GM18508 (cell line): ENCODE results near the gene CADM3.

Source experiments
- ATAC-seq: cut with Tn5 transposase; IDR thresholded peaks from one replicate; pipeline ENCODE4 v1.9.1; 2021; ENCODE audit warnings: moderate number of reproducible peaks; ENCODE audit not compliant: insufficient read depth, unreplicated experiment

CADM3 gene

DNA sequence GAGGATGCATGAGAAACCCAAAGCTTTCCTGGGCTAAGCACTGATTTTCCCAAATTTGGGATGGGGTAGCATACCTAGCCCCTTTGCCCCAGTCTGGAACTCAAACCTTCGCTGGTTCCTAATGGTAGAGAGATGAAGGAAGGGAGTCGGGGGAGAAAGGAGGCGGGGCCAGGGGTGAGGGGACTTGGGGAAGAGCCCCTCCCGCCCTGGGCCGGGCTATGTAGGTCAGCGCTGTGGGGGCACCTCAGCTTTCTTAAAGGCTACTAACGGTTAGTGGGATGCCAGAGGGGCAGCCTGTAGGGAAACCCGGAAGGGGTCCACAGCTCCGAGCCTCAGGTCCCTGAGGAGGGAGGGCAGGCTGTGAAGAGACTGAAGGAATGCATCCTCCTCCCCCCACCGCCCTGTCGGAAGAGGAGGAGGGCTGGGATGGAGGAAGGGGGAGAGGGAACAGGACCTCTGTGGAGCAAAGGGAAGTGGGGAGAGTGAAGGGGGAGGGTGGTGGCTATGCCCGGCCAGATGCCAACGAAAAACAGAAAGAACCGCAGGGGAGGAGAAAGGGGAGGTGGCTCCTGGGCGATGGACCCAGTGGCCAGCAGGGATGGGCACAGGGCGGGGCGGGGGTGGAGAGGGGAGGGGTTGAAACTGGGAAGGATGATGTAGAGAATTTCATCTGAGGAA lies 1.3 kb downstream of the CADM3 start:
- no peak for ATAC-seq

DNA sequence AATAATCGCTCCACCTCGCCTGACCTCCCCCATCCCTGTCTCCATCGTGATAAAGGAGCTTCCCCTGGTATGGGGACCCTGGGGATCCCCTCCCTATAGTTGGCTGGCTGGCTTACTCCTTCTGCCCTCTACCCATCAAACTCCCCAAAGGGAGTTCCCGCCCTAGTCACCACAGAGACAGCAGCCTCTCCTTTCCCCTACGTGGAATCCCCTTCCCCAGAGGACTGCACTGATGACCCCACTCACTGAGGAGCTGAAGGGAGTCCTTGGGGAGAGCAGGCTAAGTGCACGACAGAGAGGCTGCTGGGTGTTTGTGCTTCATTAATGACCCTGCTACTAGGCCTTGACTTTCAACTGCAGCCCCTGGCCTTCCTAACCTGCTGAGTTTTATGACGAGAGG lies 1.9 kb downstream of the CADM3 start:
- no peak for ATAC-seq

DNA sequence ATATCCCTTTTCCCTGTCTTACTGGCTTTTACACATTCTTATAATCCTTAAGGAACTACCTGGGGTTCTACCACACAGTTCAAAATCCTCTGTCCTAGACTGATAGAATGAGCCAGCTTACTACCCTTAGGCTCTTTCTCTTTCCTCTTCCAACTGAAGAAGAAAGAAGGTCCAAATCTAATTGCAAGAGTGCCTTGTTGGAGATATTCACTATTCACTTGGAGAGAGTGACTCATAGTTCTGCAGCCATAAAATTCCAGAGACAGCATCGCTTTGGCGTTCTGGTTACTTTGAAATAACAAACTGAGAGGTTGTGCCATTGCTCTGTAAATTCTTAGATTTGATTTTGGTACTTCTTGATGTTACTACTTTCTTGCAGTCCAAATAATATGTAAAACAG lies 4.2 kb downstream of the CADM3 start:
- no peak for ATAC-seq

DNA sequence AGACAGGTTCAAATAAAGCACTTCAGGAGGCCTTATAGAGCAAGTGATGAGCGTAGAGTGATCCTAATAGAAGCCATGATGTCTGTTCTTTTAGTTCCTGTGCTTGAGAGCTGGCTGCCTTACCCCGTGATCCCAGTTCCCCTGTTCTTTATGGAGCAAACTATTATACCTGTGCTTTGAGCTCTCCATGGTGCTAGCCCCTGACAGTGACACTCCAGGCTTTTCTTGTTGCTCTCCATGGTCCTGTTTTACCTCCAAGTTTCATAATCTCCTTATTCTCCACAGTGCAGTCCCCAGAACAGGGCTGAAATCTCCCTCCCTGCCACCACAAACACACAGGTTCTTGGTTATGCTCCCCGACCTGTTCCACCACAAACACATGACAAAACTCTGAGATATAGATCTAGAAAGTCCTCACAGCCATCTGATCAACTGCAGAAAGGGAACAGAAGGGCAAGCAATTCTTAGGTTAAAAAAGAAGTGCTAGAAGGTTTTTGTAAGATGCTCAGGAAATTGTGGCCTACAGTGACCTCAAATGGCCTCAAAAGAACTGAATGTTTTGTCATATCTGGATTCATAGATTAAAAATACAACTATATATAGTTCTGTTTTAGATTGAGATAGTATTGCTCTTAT lies 6.0 kb downstream of the CADM3 start:
- ATAC-seq, result no peak

DNA sequence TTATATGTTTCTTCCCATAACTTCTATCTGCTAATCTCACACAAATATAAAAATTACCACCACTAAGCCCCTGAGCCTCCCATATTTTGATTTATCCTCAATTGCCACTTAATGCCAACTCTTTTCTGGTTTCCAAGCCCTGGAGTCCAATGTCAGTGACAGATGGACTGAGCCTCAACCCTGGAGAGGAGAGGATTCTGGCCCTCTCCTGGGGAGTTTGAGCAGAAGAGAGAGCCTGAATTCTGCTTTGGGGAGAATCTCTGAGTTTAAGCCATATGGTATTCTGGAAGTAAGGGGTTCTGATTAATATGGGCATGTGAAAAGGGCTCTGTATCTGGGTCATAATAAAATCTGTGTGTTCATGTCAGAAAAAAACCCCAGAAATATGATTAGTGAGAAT lies 8.5 kb downstream of the CADM3 start:
- no peak for ATAC-seq

DNA sequence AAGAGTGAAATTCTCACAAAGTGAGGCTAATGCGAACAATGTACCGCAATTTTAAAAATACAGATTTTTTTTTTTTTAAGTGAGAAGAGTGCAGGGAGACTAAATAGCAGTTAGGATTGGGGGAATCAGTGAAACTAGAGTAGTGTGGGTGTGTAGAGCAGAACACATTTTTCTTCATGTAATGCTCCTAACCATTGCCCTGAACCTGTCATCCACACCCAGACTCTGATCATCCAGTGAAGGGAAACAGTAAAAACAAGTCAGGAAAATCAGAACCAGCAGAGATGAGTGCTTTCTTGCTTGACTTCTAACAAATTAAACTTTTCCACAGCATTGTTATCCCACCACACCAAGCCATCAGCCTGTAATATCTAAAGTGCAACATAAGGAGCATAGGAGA lies 9.1 kb downstream of the CADM3 start:
- no peak for ATAC-seq

DNA sequence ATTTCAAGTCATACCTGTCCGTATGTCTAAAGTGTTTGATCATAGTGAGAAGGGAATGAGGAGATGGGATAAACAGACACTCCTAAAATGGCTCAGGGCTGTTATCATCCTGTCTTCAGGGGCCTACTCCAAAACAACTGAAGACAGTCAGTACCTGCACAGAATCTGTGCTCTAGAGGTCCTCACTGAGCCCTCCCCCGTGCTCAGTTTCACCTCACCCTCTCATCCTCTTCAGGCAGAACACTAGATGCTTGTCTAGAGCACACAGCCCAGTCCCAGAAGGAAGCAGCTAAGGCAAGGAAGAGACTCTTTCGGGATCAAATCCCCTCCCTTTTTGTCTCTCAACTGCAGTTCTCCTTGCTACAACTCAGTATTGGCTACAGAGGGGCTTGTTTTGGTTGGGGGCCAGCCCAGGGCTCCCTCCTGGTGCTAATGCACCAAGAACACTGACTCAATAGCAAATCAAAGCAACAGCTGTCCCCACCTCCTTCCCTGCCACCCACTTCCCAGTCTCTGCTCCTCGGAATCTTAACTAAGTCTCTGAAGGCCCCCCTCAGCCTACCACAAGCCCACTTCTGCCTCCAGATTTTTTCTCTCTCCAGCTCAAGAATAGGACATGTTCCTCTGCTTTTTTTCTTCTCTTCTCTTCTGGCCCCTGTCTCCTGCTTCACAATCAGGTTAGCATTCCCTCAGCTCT lies 10.1 kb downstream of the CADM3 start:
- ATAC-seq, result no peak

DNA sequence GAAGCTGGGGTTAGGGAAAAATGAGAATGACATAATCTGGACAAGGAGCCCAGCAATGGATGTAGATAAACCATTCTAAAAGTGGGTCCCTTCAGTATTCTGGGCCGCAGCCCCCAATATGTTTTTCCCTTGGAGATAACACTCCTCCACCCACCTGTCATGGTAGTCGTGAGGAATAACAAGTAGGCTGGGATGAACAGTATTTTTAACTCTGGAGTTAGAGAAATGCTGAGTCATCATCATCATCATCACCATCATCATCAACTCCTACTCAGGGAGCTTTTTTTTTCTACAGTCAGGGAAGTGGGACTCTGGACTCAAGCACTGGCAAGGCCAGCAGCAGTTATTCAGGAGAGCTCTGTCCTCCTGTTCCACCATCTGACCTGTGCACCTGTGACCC lies 12.8 kb downstream of the CADM3 start:
- no peak for ATAC-seq

DNA sequence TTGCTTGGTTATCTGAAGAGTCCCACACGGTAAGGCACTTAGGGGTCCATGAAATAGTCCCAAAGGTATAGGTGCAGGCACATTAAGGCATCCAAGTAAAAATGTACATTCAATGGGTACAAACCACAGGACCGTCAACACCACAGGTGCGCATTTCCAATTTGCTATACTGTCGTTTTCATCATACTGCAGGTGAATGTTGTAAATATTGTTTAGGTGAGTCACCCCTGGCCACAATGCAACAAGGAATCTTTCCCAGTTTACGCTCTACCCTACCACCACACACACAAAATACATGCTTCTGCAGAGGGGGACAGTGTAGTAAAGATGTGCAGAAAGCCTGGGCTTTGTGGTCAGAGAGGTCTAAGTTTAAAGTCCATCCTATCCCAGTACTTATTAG lies 13.7 kb downstream of the CADM3 start:
- no peak for ATAC-seq

DNA sequence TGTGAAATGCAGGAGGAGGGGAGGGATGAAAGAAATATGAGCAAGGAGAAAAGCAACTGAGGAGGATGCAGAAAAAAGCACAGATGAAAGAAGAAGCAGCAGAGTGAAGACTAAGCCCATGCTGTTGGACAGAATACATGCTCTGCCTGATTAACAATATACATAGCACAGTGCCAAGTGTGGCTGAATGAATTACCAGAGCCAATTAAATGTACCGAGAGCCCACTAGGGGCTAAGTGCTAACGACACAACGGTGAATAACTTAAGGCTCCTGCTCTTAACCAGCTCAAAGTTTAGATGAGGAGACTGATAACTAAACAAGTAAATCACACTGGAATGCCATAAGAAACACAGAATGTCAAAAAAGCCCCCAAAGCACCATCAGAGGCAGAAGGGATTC lies 15.6 kb downstream of the CADM3 start:
- no peak for ATAC-seq

DNA sequence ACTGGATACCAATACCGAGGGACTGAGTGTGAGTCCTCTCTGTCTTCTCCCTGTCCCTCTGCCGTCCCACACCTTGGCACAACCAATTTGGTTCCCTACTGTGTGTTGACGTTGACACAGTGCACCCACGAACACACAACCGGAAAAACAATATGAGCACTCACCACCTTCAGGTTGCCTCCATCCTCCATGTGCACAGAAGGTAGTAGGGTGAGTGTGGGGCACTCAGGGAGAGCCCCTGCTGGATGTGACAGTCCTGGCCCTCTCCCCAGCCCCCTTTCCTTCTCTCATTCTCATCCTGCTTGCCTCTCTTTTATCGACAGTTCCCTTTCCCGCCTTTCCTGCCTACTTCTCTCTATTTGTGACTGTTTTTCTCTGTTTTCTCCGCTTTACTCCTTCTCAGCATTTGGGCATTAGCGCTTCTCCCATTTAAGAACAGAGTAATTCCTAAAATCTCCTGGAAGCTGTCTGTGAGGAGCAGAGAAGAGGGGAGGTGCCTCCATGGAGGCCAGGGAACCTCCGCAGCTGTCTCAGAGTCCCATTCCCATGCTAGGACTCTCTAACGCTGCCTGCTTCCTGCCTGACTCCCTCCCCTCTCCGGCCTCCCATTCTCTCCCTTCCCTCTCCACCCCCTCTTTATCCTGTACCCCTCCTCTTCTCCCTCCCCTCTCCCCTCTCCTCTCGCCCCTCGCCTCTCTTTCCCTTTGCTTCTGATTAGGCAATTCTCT lies 16.4 kb downstream of the CADM3 start:
- ATAC-seq, result no peak

DNA sequence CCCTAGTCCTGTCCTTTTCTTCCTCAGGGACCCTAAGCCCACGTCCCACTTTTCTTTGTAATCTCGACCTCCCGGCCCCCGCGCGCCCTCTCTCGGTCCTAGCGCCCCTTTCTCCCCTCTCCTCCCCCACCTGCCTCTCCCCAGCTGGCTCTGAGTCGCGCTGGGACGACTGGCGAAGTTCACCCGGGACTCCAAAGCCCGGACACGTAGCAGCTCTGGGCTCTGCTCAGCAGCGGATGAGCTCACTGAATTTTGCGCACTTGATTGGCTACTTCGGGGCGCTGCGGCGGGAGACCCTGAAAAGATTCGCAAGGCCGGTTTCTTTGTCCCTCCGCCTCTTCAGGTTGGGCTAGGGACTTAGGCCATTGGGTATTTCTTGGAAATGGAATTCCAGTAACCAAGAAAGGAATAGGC lies 17.0 kb downstream of the CADM3 start:
- no peak for ATAC-seq

DNA sequence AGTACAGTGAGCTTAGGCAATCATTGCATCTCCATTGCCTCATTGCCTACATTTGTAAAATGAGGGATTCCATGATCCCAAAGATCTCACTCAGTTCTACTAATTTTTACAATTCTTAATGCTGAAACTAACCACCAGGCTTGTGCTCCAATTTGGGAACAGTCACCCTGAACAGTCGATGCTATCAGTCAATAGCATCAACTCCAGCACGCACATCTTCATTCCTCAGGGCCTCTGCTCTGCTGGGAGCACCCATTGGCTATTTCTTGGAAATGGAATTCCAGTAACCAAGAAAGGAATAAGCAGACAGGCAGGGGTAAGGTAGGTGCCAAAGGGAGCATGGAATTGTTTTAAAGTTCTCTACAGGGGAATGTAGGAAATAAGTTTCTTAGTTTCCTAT lies 19.0 kb downstream of the CADM3 start:
- ATAC-seq, result no peak

DNA sequence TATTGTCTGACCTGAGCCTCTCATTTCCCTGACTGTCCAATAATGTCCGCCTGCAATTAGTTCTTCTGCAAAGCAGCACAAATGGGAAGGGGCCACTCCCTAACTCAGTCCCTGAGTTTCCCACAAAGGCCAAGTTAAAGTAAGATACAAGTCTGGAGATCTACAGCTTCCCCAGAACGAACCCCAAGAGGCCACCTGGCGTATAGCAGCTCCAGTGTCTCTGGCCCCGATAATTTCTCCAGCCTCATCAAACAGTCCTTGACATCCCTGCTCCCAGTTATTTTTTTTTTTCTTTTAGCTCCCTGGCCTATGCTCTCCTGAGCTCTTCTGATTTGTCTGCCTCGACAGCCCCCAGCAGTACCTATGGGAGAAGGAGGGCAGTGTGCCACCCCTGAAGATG lies 25.1 kb downstream of the CADM3 start:
- no peak for ATAC-seq

DNA sequence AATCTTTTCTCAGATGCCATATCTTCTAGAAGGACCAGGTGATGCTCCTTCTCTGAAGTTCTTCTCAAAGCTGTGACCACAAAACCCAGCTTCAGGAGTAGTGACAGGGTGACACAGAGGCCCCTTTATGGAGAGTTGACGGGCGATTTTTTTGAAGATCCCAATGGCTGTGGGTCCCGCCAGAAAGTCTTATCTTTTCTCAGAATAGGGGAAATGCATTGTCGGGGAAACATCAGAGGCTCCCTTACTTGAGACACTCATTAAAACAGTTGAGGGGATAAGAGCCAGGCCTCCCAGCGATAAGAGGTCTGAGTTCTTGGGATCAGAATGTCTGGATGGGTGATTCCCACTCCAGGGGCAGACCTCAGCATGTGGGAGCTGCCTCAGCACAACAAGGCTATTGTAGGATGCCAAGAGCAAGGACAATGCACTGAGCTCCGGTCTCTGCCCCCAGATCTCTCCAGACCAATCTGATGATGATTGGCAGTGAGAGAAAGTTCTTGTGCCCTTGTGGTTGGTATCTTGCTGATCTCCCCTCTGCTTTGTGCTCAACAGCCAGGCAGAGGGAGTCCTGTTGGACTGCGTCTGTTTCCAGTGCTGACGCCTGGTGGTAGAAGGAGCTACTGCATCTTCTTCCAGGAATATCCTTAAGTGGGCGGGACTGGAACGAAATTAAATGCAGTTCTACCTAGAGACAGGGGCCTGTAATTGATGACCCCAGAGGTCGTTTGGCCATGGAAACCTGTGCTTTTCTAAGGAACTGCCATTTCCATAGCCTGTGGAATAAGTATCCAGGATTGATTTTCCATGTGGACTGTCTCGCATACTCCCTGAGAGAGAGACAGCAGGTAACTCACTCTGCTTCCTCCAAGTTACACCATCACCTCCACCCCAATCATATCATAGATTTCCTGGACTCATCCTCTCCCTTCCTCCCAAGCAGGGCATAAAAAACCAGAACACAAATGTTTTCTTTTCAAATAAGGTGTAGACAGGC lies 26.4 kb downstream of the CADM3 start:
- peak; percentile 83 for ATAC-seq

DNA sequence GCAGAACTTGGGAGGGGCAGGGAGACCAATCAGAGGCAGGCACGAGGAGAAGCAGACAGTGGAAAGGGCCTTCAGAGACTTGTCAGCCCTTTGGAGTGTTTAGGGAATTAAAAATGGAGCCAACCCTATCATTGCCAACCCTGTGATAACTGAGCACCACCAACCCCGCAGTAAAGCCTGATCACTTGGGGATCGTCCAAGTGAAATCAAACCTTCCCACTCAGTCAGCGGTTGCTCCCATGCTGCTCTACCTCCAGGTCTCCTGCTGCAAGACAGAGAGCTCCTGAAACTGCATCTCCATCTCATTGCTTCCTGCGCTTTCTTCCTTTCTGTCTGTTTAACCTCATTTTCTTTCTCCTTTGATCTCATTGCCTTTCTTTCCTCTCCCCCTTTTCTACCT lies 28.5 kb downstream of the CADM3 start:
- ATAC-seq, result no peak

DNA sequence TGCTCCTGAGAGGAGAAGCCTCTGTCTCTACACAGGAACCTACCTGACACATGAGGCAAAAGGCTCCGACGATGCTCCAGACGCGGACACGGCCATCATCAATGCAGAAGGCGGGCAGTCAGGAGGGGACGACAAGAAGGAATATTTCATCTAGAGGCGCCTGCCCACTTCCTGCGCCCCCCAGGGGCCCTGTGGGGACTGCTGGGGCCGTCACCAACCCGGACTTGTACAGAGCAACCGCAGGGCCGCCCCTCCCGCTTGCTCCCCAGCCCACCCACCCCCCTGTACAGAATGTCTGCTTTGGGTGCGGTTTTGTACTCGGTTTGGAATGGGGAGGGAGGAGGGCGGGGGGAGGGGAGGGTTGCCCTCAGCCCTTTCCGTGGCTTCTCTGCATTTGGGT lies 29.4 kb downstream of the CADM3 start:
- ATAC-seq, result no peak

DNA sequence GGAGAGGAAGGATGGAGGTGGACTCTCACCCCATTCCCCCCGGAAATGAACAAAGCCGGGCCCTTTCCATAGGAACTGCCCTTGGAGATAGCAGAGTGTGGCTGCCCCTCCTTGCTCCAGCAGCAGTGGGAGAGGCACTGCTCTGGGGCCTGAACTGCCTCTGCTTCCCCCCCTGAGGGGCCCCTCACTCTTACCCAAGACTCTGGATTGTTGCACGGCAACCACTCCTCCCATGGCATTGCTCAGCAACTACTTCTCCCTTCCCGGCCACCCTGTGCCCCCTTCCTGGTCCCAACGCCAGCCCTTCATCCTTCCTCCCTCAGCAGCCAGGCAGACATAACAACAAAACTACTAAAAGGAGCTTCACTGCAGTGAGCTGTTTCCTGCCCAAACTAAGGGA lies 30.2 kb downstream of the CADM3 start:
- no peak for ATAC-seq

DNA sequence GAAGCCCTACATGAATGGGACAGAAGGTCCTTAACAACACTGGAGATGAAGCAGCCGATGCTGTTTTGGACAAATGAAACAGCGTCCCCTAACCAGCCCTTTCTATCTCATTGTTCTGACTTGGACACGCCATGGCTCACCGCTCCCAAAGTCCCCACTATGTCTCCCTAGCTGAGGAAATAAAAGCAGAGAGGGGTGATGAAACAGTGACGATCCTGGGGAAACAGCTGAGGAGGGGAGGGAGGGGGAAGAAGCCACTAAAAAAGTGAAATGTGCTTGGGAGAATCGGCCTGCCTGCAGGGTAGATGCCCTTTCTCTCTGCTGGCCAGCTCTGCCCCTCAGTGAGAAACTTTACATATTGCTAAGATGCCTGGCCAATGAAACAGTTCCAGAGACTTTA lies 32.2 kb downstream of the CADM3 start:
- ATAC-seq, result no peak
